A549 (cell line): ENCODE data around the gene TSPEAR. TPM values are rescaled to one million over a fixed set of nuclear protein-coding genes. Genes with fewer than 3 reads are reported as not detected.
"Not testable (repeated sequence)": the region's sequence is repeated elsewhere in the genome, so short reads cannot be mapped to it uniquely, and the experiment has no call there.

Experiments used
- ATAC-seq, 2 experiments: fragments of 200-7000 bp in 1 of 2; fragments of >200 bp in 1 of 2; cut with Nextera tagmentation in 1 of 2; cut with Tn5 transposase in 1 of 2; 3 replicates each; pipeline versions ENCODE4 v1.8.0 to v1.9.1; 2018 to 2020; ENCODE audit warnings: mild to moderate bottlenecking in 1 of 2, moderate library complexity in 1 of 2
- CTCF ChIA-PET: fragments of 300-600 bp; sonication (Branson Sonifier 250); formaldehyde crosslinking; extraction: SDS; loops from one replicate; lab custom pipeline; 2021; ENCODE audit warnings: antibody characterized with exemption, inconsistent platforms; lab: Yijun Ruan, JAX
- POLR2A ChIA-PET: fragments of 350-600 bp; formaldehyde crosslinking; extraction: SDS; loops from one replicate; lab custom pipeline; 2021; ENCODE audit warnings: antibody characterized with exemption, inconsistent platforms; lab: Yijun Ruan, JAX
- DNase-seq, 2 experiments: peaks; one replicate each; pipeline versions ENCODE4 v3.0.0 to v3.0.0-alpha.2; 2011 to 2016; ENCODE audit warnings: low read depth in 1 of 2, low spot score in 1 of 2
- FAIRE-seq: peaks from 2 replicates; lab custom pipeline; 2011; peaks lifted over from hg19 to GRCh38; lab: Jason Lieb, UNC
- H3K27ac ChIP-seq, 2 experiments: fragments of >200 bp; sonication (Bioruptor Twin); formaldehyde crosslinking; 3 replicates each; pipeline ENCODE4 v1.5.1; 2016 to 2017
- H3K4me1 ChIP-seq: fragments of >200 bp; sonication (Bioruptor Twin); formaldehyde crosslinking; 3 replicates; pipeline ENCODE4 v1.6.1; 2016
- H3K4me2 ChIP-seq: fragments of >200 bp; sonication (Bioruptor Twin); formaldehyde crosslinking; 3 replicates; pipeline ENCODE4 v1.6.1; 2016
- H3K4me3 ChIP-seq: fragments of >200 bp; sonication (Bioruptor Twin); formaldehyde crosslinking; 3 replicates; pipeline ENCODE4 v1.5.1; 2016
- H3K9me3 ChIP-seq: fragments of >200 bp; sonication (Bioruptor Twin); formaldehyde crosslinking; 3 replicates; pipeline ENCODE4 v1.6.1; 2016
- CHD2 ChIP-seq: fragments of 150-350 bp; IDR thresholded peaks from 2 replicates; pipeline ENCODE4 v1.6.1; 2014; ENCODE audit warnings: low read length; ENCODE audit not compliant: partially characterized antibody
- CTCF ChIP-seq: fragments of >200 bp; sonication (Bioruptor Twin); formaldehyde crosslinking; IDR thresholded peaks from 3 replicates; pipeline ENCODE4 v1.5.1; 2016
- EHMT2 ChIP-seq: fragments of 200-600 bp; sonication (generic); IDR thresholded peaks from 2 replicates; pipeline ENCODE4 v1.6.1; 2016; ENCODE audit warnings: antibody characterized with exemption, low read depth, mild to moderate bottlenecking, moderate library complexity
- ESRRA ChIP-seq: fragments of 150-350 bp; IDR thresholded peaks from 2 replicates; pipeline ENCODE4 v1.6.1; 2014; ENCODE audit warnings: mild to moderate bottlenecking, low read length, borderline replicate concordance
- HDAC2 ChIP-seq: fragments of 200-600 bp; sonication (generic); IDR thresholded peaks from 2 replicates; pipeline ENCODE4 v1.6.1; 2016
- HOXB13 ChIP-seq: fragments of 250-450 bp; sonication (Bioruptor Pico); IDR thresholded peaks from 2 replicates; pipeline ENCODE4 v1.5.0; 2020; ENCODE audit warnings: low read depth, mild to moderate bottlenecking, moderate library complexity
- NR3C1 ChIP-seq: fragments of >200 bp; sonication (Bioruptor Twin); formaldehyde crosslinking; IDR thresholded peaks from 3 replicates; pipeline ENCODE4 v1.6.1; 2017
- POLR2AphosphoS2 ChIP-seq: conservative IDR thresholded peaks from 2 replicates; pipeline ENCODE4 v1.6.1; 2012; ENCODE audit warnings: low read length, improper control_type of control experiment, inconsistent platforms
- REST ChIP-seq: fragments of 200-600 bp; sonication (generic); IDR thresholded peaks from 2 replicates; pipeline ENCODE4 v1.6.1; 2016; ENCODE audit warnings: antibody characterized with exemption, mild to moderate bottlenecking, moderate library complexity
- TP53 ChIP-seq: fragments of 250-450 bp; sonication (Bioruptor Pico); IDR thresholded peaks from 2 replicates; pipeline ENCODE4 v1.5.0; 2021; ENCODE audit warnings: mild to moderate bottlenecking, moderate library complexity
- USF2 ChIP-seq: fragments of 450-650 bp; IDR thresholded peaks from 2 replicates; pipeline ENCODE4 v1.6.1; 2014; ENCODE audit warnings: antibody characterized with exemption
- ZC3H11A ChIP-seq: fragments of 450-650 bp; IDR thresholded peaks from 2 replicates; pipeline ENCODE4 v1.6.1; 2014; ENCODE audit warnings: antibody characterized with exemption, mild to moderate bottlenecking
- WGBS: methylation state at CpG from one replicate; pipeline ENCODE4 v1.1.6; 2017; ENCODE audit errors: missing lambda C conversion rate; 5-methylcytosine and 5-hydroxymethylcytosine counted together
- polyA plus RNA-seq, 4 experiments: library from polyadenylated mRNA; depleted of rRNA in 3 of 4; stranded (reverse); fragments of >200 nt; fragmentation: RNase III in 1 of 4; extraction: RNeasy Plus Mini Kit Qiagen cat#74134 plus additional on column Dnase treatment in 1 of 4; gene quantifications; 2 replicates in 3 of 4; 3 replicates in 1 of 4; pipeline ENCODE4 v1.2.3, GENCODE V29; 2011 to 2017
- TF ChIP-seq, protein P1 (sequence below): IDR thresholded peaks from 2 replicates; pipeline ENCODE4 v1.6.1; 2012
- TF ChIP-seq, protein P2 (sequence below): fragments of 250-450 bp; sonication (Bioruptor Pico); IDR thresholded peaks from 2 replicates; pipeline ENCODE4 v1.5.0; 2021; ENCODE audit warnings: mild to moderate bottlenecking, moderate library complexity, borderline replicate concordance

The TSPEAR gene
- polyA plus RNA-seq, 2 of the 4 experiments (the other 2 are of a cell fraction) = not detected

DNA sequence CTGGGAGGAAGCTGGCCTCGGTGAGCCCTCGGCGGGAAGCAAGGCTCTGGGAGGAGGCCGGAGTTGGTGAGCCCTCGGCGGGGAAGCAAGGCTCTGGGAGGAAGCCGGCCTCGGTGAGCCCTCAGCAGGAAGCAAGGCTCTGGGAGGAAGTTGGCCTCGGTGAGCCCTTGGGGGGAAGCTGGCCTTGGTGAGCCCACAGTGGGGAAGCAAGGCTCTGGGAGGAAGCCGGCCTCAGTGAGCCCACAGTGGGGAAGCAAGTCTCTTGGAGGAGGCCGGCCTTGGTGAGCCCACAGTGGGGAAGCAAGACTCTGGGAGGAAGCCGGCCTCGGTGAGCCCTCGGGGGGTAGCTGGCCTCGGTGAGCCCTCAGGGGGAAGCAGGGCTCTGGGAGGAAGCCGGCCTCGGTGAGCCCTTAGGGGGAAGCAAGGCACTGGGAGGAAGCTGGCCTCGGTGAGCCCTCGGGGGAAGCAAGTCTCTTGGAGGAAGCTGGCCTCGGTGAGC is 207.4 kb downstream of the TSPEAR start (continued):
- TF ChIP-seq USF2 (no peak), CTCF (no peak), ZC3H11A (no peak)

- H3K4me3 ChIP-seq, ATAC-seq, FAIRE-seq, H3K4me1 ChIP-seq, POLR2A ChIA-PET, DNase-seq, H3K27ac ChIP-seq, H3K9me3 ChIP-seq, H3K4me2 ChIP-seq: not testable (repeated sequence)
- CTCF ChIA-PET = interaction anchor here (1.2 kb wide), 2 partner anchors 15 to 290 kb away, joined by 3 read pairs; no protein-coding TSS in a partner anchor
- WGBS = 88% methylated on average over 13 of the region's 44 CpGs
Measured at GRCh38 chr21:44503006-44503889, 208.1 kb downstream of the TSPEAR start.

- H3K9me3 ChIP-seq = no peaks in the 10 kb centered on the region
- H3K27ac ChIP-seq = no peak overlapping the region
- TF ChIP-seq, protein P1, sequence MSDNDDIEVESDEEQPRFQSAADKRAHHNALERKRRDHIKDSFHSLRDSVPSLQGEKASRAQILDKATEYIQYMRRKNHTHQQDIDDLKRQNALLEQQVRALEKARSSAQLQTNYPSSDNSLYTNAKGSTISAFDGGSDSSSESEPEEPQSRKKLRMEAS = no peak
- no peak for TF ChIP-seq HOXB13
- no peak for TF ChIP-seq NR3C1
- TF ChIP-seq TP53 (CRISPR knock-in tag) = no peak
- no peak for TF ChIP-seq ZC3H11A
- TF ChIP-seq ESRRA = no peak
- no peak for TF ChIP-seq POLR2AphosphoS2
- no peak for TF ChIP-seq CHD2
- no peak for TF ChIP-seq EHMT2
- no peak for TF ChIP-seq REST
- TF ChIP-seq, protein P2, sequence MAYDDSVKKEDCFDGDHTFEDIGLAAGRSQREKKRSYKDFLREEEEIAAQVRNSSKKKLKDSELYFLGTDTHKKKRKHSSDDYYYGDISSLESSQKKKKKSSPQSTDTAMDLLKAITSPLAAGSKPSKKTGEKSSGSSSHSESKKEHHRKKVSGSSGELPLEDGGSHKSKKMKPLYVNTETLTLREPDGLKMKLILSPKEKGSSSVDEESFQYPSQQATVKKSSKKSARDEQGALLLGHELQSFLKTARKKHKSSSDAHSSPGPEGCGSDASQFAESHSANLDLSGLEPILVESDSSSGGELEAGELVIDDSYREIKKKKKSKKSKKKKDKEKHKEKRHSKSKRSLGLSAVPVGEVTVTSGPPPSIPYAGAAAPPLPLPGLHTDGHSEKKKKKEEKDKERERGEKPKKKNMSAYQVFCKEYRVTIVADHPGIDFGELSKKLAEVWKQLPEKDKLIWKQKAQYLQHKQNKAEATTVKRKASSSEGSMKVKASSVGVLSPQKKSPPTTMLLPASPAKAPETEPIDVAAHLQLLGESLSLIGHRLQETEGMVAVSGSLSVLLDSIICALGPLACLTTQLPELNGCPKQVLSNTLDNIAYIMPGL (CRISPR knock-in tag) = no peak
- TF ChIP-seq HDAC2 = no peak
- WGBS = 83% methylated on average over 20 of the region's 27 CpGs
- no peak for FAIRE-seq
- ATAC-seq = no peak
- DNase-seq = no peak
- ChIA-PET POLR2A (no interaction called here), CTCF (interaction anchor here (0.5 to 1.2 kb wide), 5 partner anchors 8 to 298 kb away, joined by 3 read pairs; no protein-coding TSS in a partner anchor)
- no peak overlapping the region for H3K4me3 ChIP-seq
- no peaks in the 10 kb centered on the region for H3K4me1 ChIP-seq
- H3K4me2 ChIP-seq = no peak overlapping the region
Measured at GRCh38 chr21:44502171-44502958, 209.0 kb downstream of the TSPEAR start.
